CMK (cell line): ENCODE measurements around the gene MARK1.
"Not testable (repeated sequence)": the region's sequence is repeated elsewhere in the genome, so short reads cannot be mapped to it uniquely, and the experiment has no call there.

Experiments used
- DNase-seq: peaks from one replicate; pipeline ENCODE4 v3.0.0-alpha.2; 2010; ENCODE audit warnings: low read depth

The MARK1 gene

GRCh38 chr1:220528679-220529501, 954 bp downstream of the MARK1 start:
- no peak for DNase-seq

GRCh38 chr1:220529521-220530020, 1.6 kb downstream of the MARK1 start:
- DNase-seq = no peak

GRCh38 chr1:220533504-220534109, 5.7 kb downstream of the MARK1 start:
- DNase-seq = no peak

DNA sequence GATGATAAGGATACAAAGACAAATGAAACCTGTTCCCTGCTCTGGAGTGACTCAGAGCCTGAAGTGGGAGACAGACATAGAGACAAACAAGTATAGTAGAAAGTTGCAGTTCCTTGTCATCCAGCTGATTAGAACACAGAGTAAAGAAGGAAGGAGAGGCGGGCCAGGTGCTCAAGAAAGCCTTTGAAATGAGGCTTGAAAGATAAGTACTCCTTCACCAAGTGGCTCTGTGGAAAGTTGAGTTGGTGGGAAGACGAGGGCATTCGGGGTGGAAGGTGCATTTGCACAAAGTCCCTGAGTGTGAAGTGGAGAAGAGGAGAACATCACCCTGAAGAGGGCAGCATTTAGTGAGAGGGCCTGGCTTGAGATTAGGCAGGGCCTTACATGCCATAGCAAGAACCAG, 17.0 kb downstream of the MARK1 start:
- no peak for DNase-seq

DNA sequence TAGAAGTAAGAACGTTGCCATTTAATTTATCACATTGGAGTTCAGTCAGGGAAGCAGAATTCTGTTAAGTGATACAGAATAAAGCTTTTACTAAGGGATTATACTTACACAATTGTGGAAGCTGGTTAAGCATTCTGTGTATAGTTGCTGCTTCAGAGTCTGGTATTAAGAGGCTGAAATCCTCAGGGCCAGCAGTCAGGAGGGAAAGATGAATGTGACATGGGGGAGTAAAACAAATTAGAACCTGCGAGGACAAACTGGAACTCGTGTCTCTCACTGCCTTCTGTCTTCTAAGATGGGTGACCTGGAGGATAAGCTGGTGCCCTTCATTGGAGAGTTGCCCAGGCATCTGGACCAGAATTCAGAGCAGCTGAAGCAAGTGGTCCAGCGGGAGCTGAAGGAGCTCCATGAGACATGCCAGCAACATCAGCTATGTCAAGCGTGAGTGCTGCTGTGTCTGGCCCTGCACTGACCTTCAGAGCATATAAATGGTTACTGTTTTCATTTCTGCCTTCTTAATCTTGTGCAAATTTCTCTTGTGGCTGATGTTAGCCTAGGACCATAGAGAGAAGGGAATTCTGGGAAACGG, 23.0 kb downstream of the MARK1 start:
- DNase-seq = no peak

DNA sequence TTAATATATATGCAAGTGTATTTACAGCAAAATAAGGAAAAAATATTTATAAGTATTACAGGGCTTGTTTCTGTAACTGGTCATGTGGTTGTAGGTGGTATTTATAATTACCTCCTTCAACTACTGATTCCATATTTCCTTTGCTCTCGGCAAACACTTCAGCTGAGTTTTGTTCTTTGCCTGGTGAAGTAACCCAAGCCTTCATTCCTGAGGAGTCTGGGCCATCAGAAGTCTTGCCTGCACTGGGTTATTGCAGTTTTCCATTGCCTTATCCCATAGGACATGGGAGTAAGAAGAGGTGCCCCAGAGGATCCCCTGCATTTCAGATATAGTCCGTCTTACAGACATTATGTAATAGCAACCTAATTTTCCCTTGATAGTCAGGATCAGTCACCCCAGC, 23.8 kb downstream of the MARK1 start:
- DNase-seq = no peak

DNA sequence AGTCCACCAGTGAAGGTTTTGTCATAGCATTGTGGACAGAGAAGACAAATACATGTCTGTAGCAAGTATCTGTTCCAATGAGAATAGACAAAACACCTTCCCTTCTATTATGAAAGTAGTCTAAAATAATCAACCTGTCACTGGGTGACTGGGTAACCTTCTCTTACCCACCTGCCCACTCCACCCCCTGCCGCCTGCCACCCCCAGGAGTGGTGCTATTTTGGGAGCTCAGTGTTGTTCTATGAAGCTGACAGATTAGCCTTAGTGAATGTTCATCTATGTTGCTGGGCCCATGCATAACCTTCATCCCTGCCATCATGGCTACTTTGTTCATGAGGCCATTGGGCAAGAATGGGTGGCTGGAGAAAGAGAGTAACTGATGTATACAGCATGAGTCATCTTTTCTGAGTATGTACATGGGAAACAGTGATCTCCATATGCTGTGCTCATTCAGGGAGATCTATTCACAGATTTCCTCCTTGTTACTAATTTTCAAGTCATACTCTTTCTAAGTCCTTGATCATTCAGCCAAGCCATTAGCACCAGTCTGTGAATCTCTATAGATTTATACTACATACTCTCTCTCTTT, 24.8 kb downstream of the MARK1 start:
- DNase-seq = no peak

GRCh38 chr1:220556641-220557040, 28.7 kb downstream of the MARK1 start:
- no peak for DNase-seq

- no peak for DNase-seq
Measured at GRCh38 chr1:220563564-220563963, 35.6 kb downstream of the MARK1 start.

DNA sequence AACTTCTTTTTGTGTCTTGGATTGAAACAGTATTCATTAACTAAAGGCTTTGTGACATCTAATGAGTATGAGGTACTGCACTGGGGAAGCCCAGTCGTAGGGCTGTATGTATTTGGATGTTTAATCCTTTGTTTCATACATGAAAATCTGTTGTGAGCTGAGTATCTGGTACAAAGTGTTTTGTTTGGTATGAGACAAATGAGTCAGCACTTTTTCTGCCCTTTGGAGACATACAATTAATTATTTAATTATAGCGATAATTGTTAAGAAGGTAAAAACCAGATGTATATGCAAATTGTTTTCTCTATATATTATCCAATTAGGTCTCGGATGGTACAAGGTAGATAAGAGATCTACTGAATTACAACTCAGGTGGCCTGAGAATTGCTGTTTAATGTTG, 36.3 kb downstream of the MARK1 start:
- DNase-seq = no peak

DNA sequence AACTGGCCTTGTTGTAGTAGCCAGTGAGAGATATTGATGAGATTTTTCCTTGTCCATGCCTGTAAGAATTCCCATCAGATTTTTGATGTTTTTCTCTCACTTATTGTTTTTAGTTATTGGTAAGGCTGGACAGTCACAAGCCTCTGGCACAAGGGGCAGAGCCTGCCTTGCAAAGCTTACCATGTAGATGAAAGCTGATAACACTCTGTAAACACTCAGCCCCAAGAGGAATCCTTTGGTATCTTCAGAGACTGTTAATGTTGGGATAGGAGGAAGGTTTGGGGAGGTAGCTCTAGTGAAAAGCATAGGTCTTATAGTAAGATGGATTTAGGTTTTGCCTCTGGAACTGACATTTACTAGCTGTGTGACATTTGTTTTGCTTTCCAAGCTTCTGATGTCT, 37.7 kb downstream of the MARK1 start:
- no peak for DNase-seq

DNA sequence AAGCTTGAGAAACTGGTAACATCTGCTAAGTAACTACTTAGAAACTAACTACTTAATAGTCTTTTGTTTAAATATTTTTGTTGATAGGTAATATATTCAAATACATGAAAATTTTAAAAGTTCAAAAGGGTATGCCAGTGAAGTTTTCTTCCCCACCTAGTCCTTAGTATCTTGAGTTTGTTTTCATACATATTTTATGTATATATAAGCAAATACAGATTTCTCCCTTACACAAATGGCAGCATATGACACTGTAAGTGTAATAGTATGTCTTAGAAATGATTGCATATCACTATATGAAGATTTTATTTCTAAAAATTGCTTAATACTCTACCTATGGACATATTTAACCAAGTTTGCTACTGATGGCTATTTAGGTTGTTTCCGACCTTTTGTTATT, 38.9 kb downstream of the MARK1 start:
- no peak for DNase-seq

GRCh38 chr1:220572416-220572815, 44.5 kb downstream of the MARK1 start:
- no peak for DNase-seq

- DNase-seq = no peak
Measured at GRCh38 chr1:220573836-220574235, 45.9 kb downstream of the MARK1 start.

GRCh38 chr1:220575718-220576497, 48.0 kb downstream of the MARK1 start:
- DNase-seq = no peak

DNA sequence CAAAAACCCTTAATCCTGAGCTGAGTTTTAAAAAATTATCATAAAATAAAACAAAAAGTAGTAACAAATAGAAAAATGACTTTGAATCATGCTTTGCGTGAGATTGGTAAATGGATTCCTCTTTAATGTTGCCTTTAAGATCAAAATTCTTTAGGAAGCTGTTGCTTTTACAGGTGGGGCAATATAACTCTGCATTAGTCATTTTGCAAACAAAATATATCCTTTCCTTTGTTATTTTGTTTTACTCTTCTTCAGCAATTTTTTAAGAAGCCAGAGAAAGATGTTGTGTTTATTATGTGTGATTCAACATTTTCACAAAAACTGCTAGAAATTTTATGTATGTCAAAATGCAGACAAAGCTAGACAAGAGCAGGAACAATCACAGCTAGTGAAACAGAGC, 50.0 kb downstream of the MARK1 start:
- DNase-seq = no peak

- DNase-seq = no peak
Measured at GRCh38 chr1:220579317-220579716, 51.4 kb downstream of the MARK1 start.

DNA sequence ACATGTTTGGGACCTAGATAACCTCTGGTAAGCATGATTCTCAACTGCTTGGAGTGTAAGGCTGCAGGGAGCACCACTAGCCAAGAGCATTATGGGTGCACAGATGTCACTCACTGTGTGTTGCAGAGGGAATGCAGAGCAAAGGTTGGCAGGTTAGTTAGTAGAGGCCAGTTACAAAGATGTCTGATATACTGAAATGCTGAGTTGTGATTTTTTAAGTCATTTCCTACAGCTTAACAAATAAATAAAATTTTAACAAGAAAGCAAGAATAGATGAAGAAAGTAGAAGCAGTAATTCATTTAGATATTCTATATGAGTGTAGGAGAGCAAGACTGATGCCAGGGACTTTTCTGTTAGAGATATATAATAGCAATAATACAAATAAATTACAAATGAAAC, 64.8 kb downstream of the MARK1 start:
- DNase-seq = no peak

GRCh38 chr1:220594356-220594755, 66.4 kb downstream of the MARK1 start:
- no peak for DNase-seq

DNA sequence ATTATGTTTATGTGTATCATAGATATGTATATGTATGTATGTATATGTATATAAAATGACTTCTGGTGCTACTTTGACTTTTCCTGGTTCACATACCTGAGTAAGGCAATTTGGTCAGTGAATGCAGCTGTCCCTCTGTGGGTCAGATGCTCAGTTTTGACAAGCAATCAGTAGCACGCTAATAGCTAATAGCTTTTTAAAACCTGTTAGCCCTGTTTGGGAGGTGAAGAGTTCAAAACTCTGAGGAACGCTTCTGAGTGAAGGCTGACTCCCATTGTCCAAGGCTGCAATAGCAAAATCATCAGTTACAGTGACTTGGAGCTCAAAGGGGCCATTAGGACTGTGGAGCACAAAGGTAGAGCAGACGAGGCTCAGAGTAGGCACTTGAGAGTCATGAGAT, 67.2 kb downstream of the MARK1 start:
- no peak for DNase-seq

DNA sequence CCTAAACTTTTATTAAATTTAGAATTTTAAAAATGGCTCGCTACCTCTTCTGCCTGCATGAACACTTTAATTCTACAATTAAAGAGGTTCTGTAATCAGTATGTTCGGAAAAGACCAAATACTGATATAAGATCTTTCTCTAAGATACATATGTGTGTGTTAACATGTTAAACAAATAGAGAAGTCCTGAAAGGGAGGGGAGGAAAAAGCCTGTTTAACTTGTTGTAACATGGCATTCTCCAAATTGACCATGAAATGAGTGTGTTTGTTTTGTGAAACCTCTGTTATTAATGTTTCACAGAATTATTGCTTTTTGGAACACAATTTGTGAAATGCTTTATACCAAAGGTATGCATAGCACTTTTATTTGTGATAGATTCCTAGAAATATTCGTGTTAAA, 77.0 kb downstream of the MARK1 start:
- no peak for DNase-seq

- DNase-seq = not testable (repeated sequence)
Measured at GRCh38 chr1:220605651-220606050, 77.7 kb downstream of the MARK1 start.
